Middle frontal gyrus (tissue), 1 donor: Measurements from ENCODE around the gene CACNA1H.
A peak's percentile ranks its signal among the peaks of the same experiment; 100 is the strongest.

Source experiments
- DNase-seq: peaks from one replicate; pipeline ENCODE4 v3.0.0-alpha.2; 2015; ENCODE audit warnings: low spot score; ENCODE audit errors: extremely low spot score

Gene CACNA1H

GRCh38 chr16:1122398-1122765 lies 30.5 kb upstream of the CACNA1H start:
- DNase-seq, result no peak

- no peak for DNase-seq
Measured at GRCh38 chr16:1123525-1124230, 29.2 kb upstream of the CACNA1H start.

- DNase-seq, result no peak
Measured at GRCh38 chr16:1124291-1124690, 28.6 kb upstream of the CACNA1H start.

- no peak for DNase-seq
Measured at GRCh38 chr16:1124795-1125194, 28.1 kb upstream of the CACNA1H start.

- peak; percentile 48 for DNase-seq
Measured at GRCh38 chr16:1125471-1125870, 27.4 kb upstream of the CACNA1H start.

GRCh38 chr16:1126044-1126443 lies 26.9 kb upstream of the CACNA1H start:
- DNase-seq, result no peak

GRCh38 chr16:1126586-1126985 lies 26.3 kb upstream of the CACNA1H start:
- no peak for DNase-seq

GRCh38 chr16:1127101-1127500 lies 25.8 kb upstream of the CACNA1H start:
- DNase-seq, result no peak

GRCh38 chr16:1127971-1128715 lies 24.8 kb upstream of the CACNA1H start:
- no peak for DNase-seq

GRCh38 chr16:1129106-1129960 lies 23.6 kb upstream of the CACNA1H start:
- DNase-seq, result no peak

GRCh38 chr16:1130382-1130781 lies 22.5 kb upstream of the CACNA1H start:
- no peak for DNase-seq

- DNase-seq, result no peak
Measured at GRCh38 chr16:1131378-1131994, 21.4 kb upstream of the CACNA1H start.

GRCh38 chr16:1132431-1132830 lies 20.5 kb upstream of the CACNA1H start:
- no peak for DNase-seq

GRCh38 chr16:1133271-1133670 lies 19.6 kb upstream of the CACNA1H start:
- no peak for DNase-seq

GRCh38 chr16:1133810-1134520 lies 18.9 kb upstream of the CACNA1H start:
- no peak for DNase-seq

GRCh38 chr16:1134776-1135458 lies 18.0 kb upstream of the CACNA1H start:
- no peak for DNase-seq

GRCh38 chr16:1135459-1135825 lies 17.5 kb upstream of the CACNA1H start:
- DNase-seq, result no peak

GRCh38 chr16:1137604-1138003 lies 15.3 kb upstream of the CACNA1H start:
- no peak for DNase-seq

- no peak for DNase-seq
Measured at GRCh38 chr16:1140582-1141162, 12.2 kb upstream of the CACNA1H start.

- DNase-seq, result no peak
Measured at GRCh38 chr16:1141191-1141590, 11.7 kb upstream of the CACNA1H start.
